H9 (cell line): ENCODE measurements around the gene MRC1. TPM values are rescaled to one million over a fixed set of nuclear protein-coding genes. Genes with fewer than 3 reads are reported as not detected.

Source experiments
- DNase-seq: peaks from one replicate; pipeline ENCODE4 v3.0.0-alpha.2; 2017
- H2AFZ ChIP-seq: one replicate; pipeline ENCODE4 v1.6.1; 2013; ENCODE audit warnings: mild to moderate bottlenecking, low read length, control low read depth, moderate library complexity
- H2AK5ac ChIP-seq: 2 replicates; pipeline ENCODE4 v1.6.1; 2013; ENCODE audit warnings: low read length, control low read depth, mixed read lengths; ENCODE audit not compliant: insufficient read length
- H2BK120ac ChIP-seq: one replicate; pipeline ENCODE4 v1.6.1; 2013; ENCODE audit warnings: low read depth, mild to moderate bottlenecking, low read length, control low read depth, inconsistent platforms; ENCODE audit not compliant: poor library complexity, severe bottlenecking
- H2BK12ac ChIP-seq: 2 replicates; pipeline ENCODE4 v1.6.1; 2013; ENCODE audit warnings: low read length, control low read depth, mixed read lengths, low read depth; ENCODE audit not compliant: insufficient read length
- H2BK15ac ChIP-seq: 2 replicates; pipeline ENCODE4 v1.6.1; 2013; ENCODE audit warnings: low read depth, low read length, control low read depth
- H2BK20ac ChIP-seq: one replicate; pipeline ENCODE4 v1.6.1; 2013; ENCODE audit warnings: low read depth, mild to moderate bottlenecking, low read length, control low read depth, inconsistent platforms; ENCODE audit not compliant: poor library complexity, severe bottlenecking
- H2BK5ac ChIP-seq: 2 replicates; pipeline ENCODE4 v1.6.1; 2013; ENCODE audit warnings: low read length, control low read depth, mixed read lengths; ENCODE audit not compliant: insufficient read length
- H3K14ac ChIP-seq: 2 replicates; pipeline ENCODE4 v1.6.1; 2013; ENCODE audit warnings: low read length, control low read depth; ENCODE audit not compliant: insufficient read depth
- H3K18ac ChIP-seq: 2 replicates; pipeline ENCODE4 v1.6.1; 2013; ENCODE audit warnings: low read depth, mild to moderate bottlenecking, mixed read lengths, low read length, control low read depth; ENCODE audit not compliant: insufficient read length
- H3K23ac ChIP-seq: 2 replicates; pipeline ENCODE4 v1.6.1; 2013; ENCODE audit warnings: low read length, control low read depth, mixed read lengths, low read depth; ENCODE audit not compliant: insufficient read length
- H3K23me2 ChIP-seq: 2 replicates; pipeline ENCODE4 v1.6.1; 2013; ENCODE audit warnings: low read depth, mild to moderate bottlenecking, mixed read lengths, low read length, control low read depth; ENCODE audit not compliant: insufficient read length, poor library complexity, severe bottlenecking
- H3K27ac ChIP-seq: 2 replicates; pipeline ENCODE4 v1.5.1; 2013; ENCODE audit warnings: low read length, control low read depth, mixed read lengths, low read depth; ENCODE audit not compliant: insufficient read length
- H3K27me3 ChIP-seq: 2 replicates; pipeline ENCODE4 v1.6.1; 2013; ENCODE audit warnings: low read length, control low read depth, inconsistent platforms; ENCODE audit not compliant: insufficient read depth
- H3K4ac ChIP-seq: 2 replicates; pipeline ENCODE4 v1.6.1; 2013; ENCODE audit warnings: low read depth, mild to moderate bottlenecking, control low read depth, inconsistent platforms, low read length, moderate library complexity
- H3K4me1 ChIP-seq: 2 replicates; pipeline ENCODE4 v1.6.1; 2013; ENCODE audit warnings: low read length, control low read depth, inconsistent platforms; ENCODE audit not compliant: insufficient read depth
- H3K4me2 ChIP-seq: 2 replicates; pipeline ENCODE4 v1.6.1; 2013; ENCODE audit warnings: low read length, control low read depth, mixed read lengths; ENCODE audit not compliant: insufficient read length, insufficient read depth
- H3K56ac ChIP-seq: 2 replicates; pipeline ENCODE4 v1.6.1; 2013; ENCODE audit warnings: low read depth, mild to moderate bottlenecking, mixed read lengths, low read length, control low read depth; ENCODE audit not compliant: insufficient read length
- H3K79me1 ChIP-seq: 2 replicates; pipeline ENCODE4 v1.6.1; 2013; ENCODE audit warnings: low read depth, mild to moderate bottlenecking, moderate library complexity, low read length, control low read depth, inconsistent platforms; ENCODE audit not compliant: insufficient read depth, poor library complexity, severe bottlenecking
- H3K79me2 ChIP-seq: 2 replicates; pipeline ENCODE4 v1.6.1; 2013; ENCODE audit warnings: low read length, control low read depth, inconsistent platforms; ENCODE audit not compliant: insufficient read depth
- H3K9ac ChIP-seq: 2 replicates; pipeline ENCODE4 v1.6.1; 2013; ENCODE audit warnings: low read length, control low read depth, mixed read lengths; ENCODE audit not compliant: insufficient read length; ENCODE audit errors: extremely low read depth
- H3K9me3 ChIP-seq: one replicate; pipeline ENCODE4 v1.6.1; 2013; ENCODE audit warnings: low read depth, low read length, inconsistent platforms; ENCODE audit not compliant: control insufficient read depth
- H3T11ph ChIP-seq: one replicate; pipeline ENCODE4 v1.6.1; 2013; ENCODE audit warnings: mild to moderate bottlenecking, low read length, control low read depth, inconsistent platforms
- H4K20me1 ChIP-seq: one replicate; pipeline ENCODE4 v1.6.1; 2013; ENCODE audit not compliant: control insufficient read depth, insufficient read length, insufficient read depth
- H4K5ac ChIP-seq: 2 replicates; pipeline ENCODE4 v1.6.1; 2013; ENCODE audit warnings: low read depth, mild to moderate bottlenecking, mixed read lengths, low read length, control low read depth; ENCODE audit not compliant: insufficient read length
- H4K8ac ChIP-seq: replicated peaks from 2 replicates; pipeline ENCODE4 v1.6.1; 2013; ENCODE audit warnings: low read length, control low read depth, mixed read lengths, low read depth; ENCODE audit not compliant: insufficient read length
- H4K91ac ChIP-seq: 2 replicates; pipeline ENCODE4 v1.6.1; 2013; ENCODE audit warnings: low read depth, mild to moderate bottlenecking, moderate library complexity, mixed read lengths, low read length, control low read depth; ENCODE audit not compliant: insufficient read length
- H3K27ac Mint-ChIP-seq, 3 experiments: 2 replicates in 2 of 3; 3 replicates in 1 of 3; pipeline ENCODE4 v1.8.0; 2020 to 2021; ENCODE audit warnings: mixed read lengths in 3 of 3, mild to moderate bottlenecking in 1 of 3, moderate library complexity in 1 of 3
- H3K27me3 Mint-ChIP-seq: 2 replicates; pipeline ENCODE4 v1.8.0; 2021; ENCODE audit warnings: low read depth, mild to moderate bottlenecking, moderate library complexity, mixed read lengths
- H3K36me3 Mint-ChIP-seq, 3 experiments: 2 replicates in 2 of 3; 3 replicates in 1 of 3; pipeline ENCODE4 v1.8.0; 2020 to 2021; ENCODE audit warnings: low read depth in 3 of 3, mixed read lengths in 3 of 3; ENCODE audit not compliant: insufficient read depth in 1 of 3
- H3K4me1 Mint-ChIP-seq, 2 experiments: 2 replicates each; pipeline ENCODE4 v1.8.0; 2020; ENCODE audit warnings: mixed read lengths in 2 of 2
- H3K4me3 Mint-ChIP-seq, 2 experiments: 2 replicates in 1 of 2; 3 replicates in 1 of 2; pipeline ENCODE4 v1.8.0; 2020 to 2021; ENCODE audit warnings: mild to moderate bottlenecking in 2 of 2, mixed read lengths in 2 of 2, moderate library complexity in 1 of 2
- H3K9me3 Mint-ChIP-seq, 2 experiments: 2 replicates in 1 of 2; 3 replicates in 1 of 2; pipeline ENCODE4 v1.8.0; 2020; ENCODE audit warnings: mild to moderate bottlenecking in 2 of 2, mixed read lengths in 2 of 2, moderate library complexity in 1 of 2
- CTCF ChIP-seq: fragments of 200-600 bp; sonication (generic); conservative IDR thresholded peaks from 3 replicates; pipeline ENCODE4 v1.8.0; 2021; ENCODE audit warnings: antibody characterized with exemption, mild to moderate bottlenecking
- WGBS: extraction: QIAGEN DNeasy Blood & Tissue Kit; methylation state at CpG from one replicate; pipeline ENCODE4 v1.1.7; 2013; ENCODE audit warnings: missing lambda C conversion rate, low lambda C conversion rate, mixed read lengths; ENCODE audit not compliant: insufficient read length; ENCODE audit errors: extremely low coverage; 5-methylcytosine and 5-hydroxymethylcytosine counted together
- total RNA-seq: library from RNA; stranded (reverse); gene quantifications from 2 replicates; pipeline ENCODE4 v1.2.1, GENCODE V29; 2021

The MRC1 gene
- total RNA-seq, 1 experiment from 2014 or later, result not detected

DNA sequence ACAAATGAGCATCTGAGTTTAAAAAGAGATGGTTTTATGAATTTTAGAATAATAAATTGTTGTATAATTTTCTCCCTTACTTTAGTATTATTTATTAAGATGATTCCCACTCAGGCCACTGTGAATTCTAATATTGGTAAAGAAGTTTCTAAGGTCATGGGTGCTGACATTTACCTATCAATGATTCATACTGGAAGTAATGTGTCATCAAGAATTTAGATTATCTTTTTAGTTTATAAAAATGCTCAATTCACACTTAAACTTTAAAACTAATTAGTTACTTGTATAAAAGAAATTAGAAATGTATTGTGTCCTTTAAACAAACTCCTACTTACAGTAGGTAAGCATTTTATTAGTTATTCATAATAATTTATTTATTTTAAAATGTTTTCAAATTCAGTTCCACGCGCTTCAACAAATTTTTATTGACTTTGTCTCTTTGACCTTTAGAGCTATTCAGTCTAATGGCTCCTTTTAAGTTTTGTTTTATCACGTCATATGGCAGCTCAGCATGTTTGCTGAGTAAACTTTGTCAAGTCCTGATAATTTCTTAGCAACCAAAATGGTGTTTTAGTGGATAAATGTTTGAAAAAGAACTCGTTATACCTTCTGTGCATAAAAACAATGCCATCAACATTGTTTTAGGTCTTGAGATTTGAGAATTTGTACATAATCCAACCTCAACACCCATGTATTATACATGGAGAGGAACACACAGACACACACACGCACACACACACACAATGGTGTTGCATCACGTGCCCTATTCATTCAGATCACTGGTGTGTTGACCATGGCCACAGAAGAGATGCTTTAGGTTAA, 15.1 kb upstream of the MRC1 start:
- H3K23ac ChIP-seq, result no peak overlapping the region
- H3K27ac Mint-ChIP-seq, result no peak overlapping the region

More for the DNA sequence above, 15.1 kb upstream of the MRC1 start:
- Histone ChIP-seq H3K79me1 (no peaks in the 10 kb centered on the region), H2BK5ac (no peak overlapping the region), H2AK5ac (no peak overlapping the region), H2BK15ac (no peak overlapping the region), H3K4me1 (no peaks in the 10 kb centered on the region), H3T11ph (no peak overlapping the region), H3K4me2 (no peak overlapping the region), H3K14ac (no peak overlapping the region), H3K23me2 (no peaks in the 10 kb centered on the region), H4K91ac (no peak overlapping the region), H3K9me3 (no peaks in the 10 kb centered on the region), H3K27ac (no peak overlapping the region), H2BK20ac (no peak overlapping the region), H3K27me3 (no peaks in the 10 kb centered on the region), H3K4ac (no peak overlapping the region), H3K18ac (no peak overlapping the region), H2BK12ac (no peak overlapping the region), H4K20me1 (no peaks in the 10 kb centered on the region), H2BK120ac (no peak overlapping the region), H3K9ac (no peak overlapping the region), H3K79me2 (no peaks in the 10 kb centered on the region), H4K8ac (no peak overlapping the region), H2AFZ (no peak overlapping the region), H3K56ac (no peak overlapping the region), H4K5ac (no peak overlapping the region)
- no peaks in the 10 kb centered on the region for H3K27me3 Mint-ChIP-seq
- DNase-seq, result no peak
- no peak for TF ChIP-seq CTCF
- H3K36me3 Mint-ChIP-seq, result peaks cover 0 to 10% (median 4%) of the 10 kb centered on the region in 3 experiments; a peak in 2 of 7 replicates
- peaks cover 4 to 8% of the 10 kb centered on the region in 2 experiments; a peak in 3 of 5 replicates for H3K9me3 Mint-ChIP-seq
- H3K4me1 Mint-ChIP-seq, result no peaks in the 10 kb centered on the region
- H3K4me3 Mint-ChIP-seq, result no peak overlapping the region
- no CpG with 5 or more reads among the region's 6 CpGs for WGBS
